ENCODE measurements around the gene DDX1. TPM values are rescaled to one million over a fixed set of nuclear protein-coding genes. Genes with fewer than 3 reads are reported as not detected.

DDX1 gene
- total and polyA plus RNA-seq, 2 experiments from 2014 or later: 37.5 to 109 TPM

DNA sequence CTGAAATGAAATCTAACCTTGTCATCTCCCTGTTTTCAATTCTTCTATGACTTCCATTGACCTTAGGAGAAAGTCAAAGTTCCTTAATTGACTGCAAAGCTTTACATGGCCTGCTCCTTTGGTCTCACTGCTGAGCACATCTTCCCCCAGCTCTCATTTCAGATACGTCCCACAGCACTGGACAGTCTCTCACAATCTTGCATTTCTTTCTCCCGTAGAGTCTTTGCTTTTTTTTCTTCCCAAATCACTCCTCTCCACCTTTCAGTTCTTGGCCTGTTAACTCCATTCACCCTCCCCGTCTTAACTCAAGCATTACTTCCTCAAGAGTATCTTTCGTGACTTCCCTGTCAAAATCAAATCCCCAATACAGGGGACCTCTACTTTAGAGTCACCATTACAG is 67.2 kb downstream of the DDX1 start:
- no peak overlapping the region for H3K27ac ChIP-seq
- no peaks in the 10 kb centered on the region for H3K36me3 ChIP-seq
- H3K4me3 ChIP-seq: no peak overlapping the region
- H3K9me3 ChIP-seq (ENCODE audit: low read depth): no peaks in the 10 kb centered on the region
- no peaks in the 10 kb centered on the region for H3K27me3 ChIP-seq
- TF ChIP-seq, protein P1, sequence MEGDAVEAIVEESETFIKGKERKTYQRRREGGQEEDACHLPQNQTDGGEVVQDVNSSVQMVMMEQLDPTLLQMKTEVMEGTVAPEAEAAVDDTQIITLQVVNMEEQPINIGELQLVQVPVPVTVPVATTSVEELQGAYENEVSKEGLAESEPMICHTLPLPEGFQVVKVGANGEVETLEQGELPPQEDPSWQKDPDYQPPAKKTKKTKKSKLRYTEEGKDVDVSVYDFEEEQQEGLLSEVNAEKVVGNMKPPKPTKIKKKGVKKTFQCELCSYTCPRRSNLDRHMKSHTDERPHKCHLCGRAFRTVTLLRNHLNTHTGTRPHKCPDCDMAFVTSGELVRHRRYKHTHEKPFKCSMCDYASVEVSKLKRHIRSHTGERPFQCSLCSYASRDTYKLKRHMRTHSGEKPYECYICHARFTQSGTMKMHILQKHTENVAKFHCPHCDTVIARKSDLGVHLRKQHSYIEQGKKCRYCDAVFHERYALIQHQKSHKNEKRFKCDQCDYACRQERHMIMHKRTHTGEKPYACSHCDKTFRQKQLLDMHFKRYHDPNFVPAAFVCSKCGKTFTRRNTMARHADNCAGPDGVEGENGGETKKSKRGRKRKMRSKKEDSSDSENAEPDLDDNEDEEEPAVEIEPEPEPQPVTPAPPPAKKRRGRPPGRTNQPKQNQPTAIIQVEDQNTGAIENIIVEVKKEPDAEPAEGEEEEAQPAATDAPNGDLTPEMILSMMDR (IDR thresholded peaks at IDR 0.05; ENCODE audit: low read depth, low read length): no peak
- DNase-seq (ENCODE audit: low read depth in 1 of 2, low spot score in 1 of 2): no peak
- H3K4me1 ChIP-seq (ENCODE audit: low read depth): no peaks in the 10 kb centered on the region

GRCh38 chr2:15660491-15661294 is 69.0 kb downstream of the DDX1 start:
- TF ChIP-seq, protein P1 (IDR thresholded peaks at IDR 0.05; ENCODE audit: low read depth, low read length): no peak

DNA sequence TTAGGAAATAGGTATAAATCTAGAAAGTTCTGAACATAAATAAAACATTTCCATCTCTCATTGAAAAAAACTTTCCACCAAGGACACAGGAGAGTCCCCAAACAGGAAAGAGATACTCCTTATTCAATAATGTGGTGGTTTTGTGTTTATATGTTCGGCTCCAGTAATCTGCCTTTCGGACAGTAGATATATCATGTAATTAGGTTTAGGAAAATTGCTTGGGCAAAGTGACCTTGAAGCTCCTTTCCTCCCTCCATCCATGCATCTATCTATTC is 69.6 kb downstream of the DDX1 start:
- H3K4me1 ChIP-seq (ENCODE audit: low read depth): no peaks in the 10 kb centered on the region
- H3K4me3 ChIP-seq: no peak overlapping the region
- DNase-seq (ENCODE audit: low read depth in 1 of 2, low spot score in 1 of 2): no peak
- H3K9me3 ChIP-seq (ENCODE audit: low read depth): no peaks in the 10 kb centered on the region
- H3K36me3 ChIP-seq: no peaks in the 10 kb centered on the region
- no peaks in the 10 kb centered on the region for H3K27me3 ChIP-seq
- no peak overlapping the region for H3K27ac ChIP-seq
- TF ChIP-seq, protein P1 (IDR thresholded peaks at IDR 0.05; ENCODE audit: low read depth, low read length): no peak

More at GRCh38 chr2:15660491-15661294, 69.0 kb downstream of the DDX1 start:
- no peaks in the 10 kb centered on the region for H3K9me3 ChIP-seq (ENCODE audit: low read depth)
- no peak overlapping the region for H3K4me3 ChIP-seq
- H3K27me3 ChIP-seq: no peaks in the 10 kb centered on the region
- no peaks in the 10 kb centered on the region for H3K36me3 ChIP-seq
- no peaks in the 10 kb centered on the region for H3K4me1 ChIP-seq (ENCODE audit: low read depth)
- no peak for DNase-seq (ENCODE audit: low read depth in 1 of 2, low spot score in 1 of 2)
- H3K27ac ChIP-seq: no peak overlapping the region

DNA sequence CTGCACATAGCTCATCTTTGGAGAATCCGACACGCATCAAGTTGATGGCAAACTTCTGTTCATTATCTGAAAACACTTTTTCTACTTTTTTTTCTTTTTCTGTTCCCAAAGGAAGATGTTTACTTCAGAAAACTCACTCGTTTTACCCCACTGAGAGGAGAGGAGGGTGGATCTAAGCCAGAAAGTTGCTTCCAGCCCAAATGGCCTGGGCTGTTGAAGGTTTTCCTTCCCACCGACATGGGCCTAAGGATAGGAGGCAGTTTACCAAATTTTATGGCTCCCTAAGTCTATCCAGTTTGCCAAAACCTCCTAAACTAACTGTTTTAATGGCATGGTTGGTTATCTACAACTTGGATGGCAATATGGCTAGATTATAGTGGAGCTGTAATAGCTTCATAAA is 70.4 kb downstream of the DDX1 start:
- no peak overlapping the region for H3K4me3 ChIP-seq
- DNase-seq (ENCODE audit: low read depth in 1 of 2, low spot score in 1 of 2): no peak
- TF ChIP-seq, protein P1 (IDR thresholded peaks at IDR 0.05; ENCODE audit: low read depth, low read length): no peak
- no peaks in the 10 kb centered on the region for H3K27me3 ChIP-seq
- H3K4me1 ChIP-seq (ENCODE audit: low read depth): no peaks in the 10 kb centered on the region
- no peaks in the 10 kb centered on the region for H3K9me3 ChIP-seq (ENCODE audit: low read depth)
- H3K27ac ChIP-seq: no peak overlapping the region
- no peaks in the 10 kb centered on the region for H3K36me3 ChIP-seq

DNA sequence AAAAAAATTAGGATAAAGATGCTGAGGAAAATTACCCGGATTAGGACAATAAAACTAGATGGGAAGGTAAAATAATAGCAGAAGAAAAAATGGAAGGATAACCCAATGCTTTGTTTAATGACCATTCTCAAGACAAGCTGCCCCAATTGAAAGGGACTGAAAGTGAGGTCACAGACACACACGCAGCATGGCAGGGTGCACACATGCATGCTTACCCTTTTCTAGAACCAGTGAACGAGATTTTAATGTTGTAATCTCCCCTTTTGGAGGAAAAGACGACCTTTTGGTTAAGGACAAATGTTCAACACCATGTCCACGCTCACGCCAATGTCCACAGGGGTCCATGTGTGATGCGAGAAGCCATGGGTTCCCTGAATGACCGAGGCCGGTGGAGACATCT is 70.9 kb downstream of the DDX1 start:
- Histone ChIP-seq H3K9me3 (ENCODE audit: low read depth) (no peaks in the 10 kb centered on the region), H3K36me3 (no peaks in the 10 kb centered on the region), H3K4me3 (no peak overlapping the region), H3K27ac (no peak overlapping the region), H3K4me1 (ENCODE audit: low read depth) (peaks cover 4% of the 10 kb centered on the region), H3K27me3 (no peaks in the 10 kb centered on the region)
- DNase-seq (ENCODE audit: low read depth in 1 of 2, low spot score in 1 of 2): no peak
- TF ChIP-seq, protein P1 (IDR thresholded peaks at IDR 0.05; ENCODE audit: low read depth, low read length): no peak
